Mucosa of gallbladder (tissue), 1 donor: Measurements from ENCODE around the gene YPEL4. TPM values are rescaled to one million over a fixed set of nuclear protein-coding genes. Genes with fewer than 3 reads are reported as not detected.

ENCODE experiments used
- DNase-seq: peaks from one replicate; pipeline ENCODE4 v3.0.0-alpha.2; 2020; ENCODE audit warnings: low spot score
- total RNA-seq: library from RNA; stranded (reverse); gene quantifications from one replicate; pipeline ENCODE4 v1.2.1, GENCODE V29; 2021
- donor health status: DM: no; HTN: no; CAD: no.

Gene YPEL4
- total RNA-seq, 1 donor from 2014 or later, result 1.9 TPM

- DNase-seq, result no peak
These were observed 16.2 kb downstream of the YPEL4 start for GRCh38 chr11:57633394-57634070.

GRCh38 chr11:57632116-57632515 is 17.6 kb downstream of the YPEL4 start:
- DNase-seq, result no peak

GRCh38 chr11:57630171-57630570 is 19.5 kb downstream of the YPEL4 start:
- DNase-seq, result no peak

- DNase-seq, result no peak
These were observed 22.8 kb downstream of the YPEL4 start for GRCh38 chr11:57626895-57627294.

GRCh38 chr11:57624864-57625263 is 24.8 kb downstream of the YPEL4 start:
- DNase-seq, result no peak

GRCh38 chr11:57622263-57622662 is 27.4 kb downstream of the YPEL4 start:
- no peak for DNase-seq

- no peak for DNase-seq
These were observed 29.2 kb downstream of the YPEL4 start for GRCh38 chr11:57620467-57620866.

- DNase-seq, result no peak
These were observed 30.4 kb downstream of the YPEL4 start for GRCh38 chr11:57619331-57619730.

GRCh38 chr11:57618438-57618837 is 31.3 kb downstream of the YPEL4 start:
- DNase-seq, result no peak

GRCh38 chr11:57616595-57616994 is 33.1 kb downstream of the YPEL4 start:
- no peak for DNase-seq

GRCh38 chr11:57615308-57615707 is 34.4 kb downstream of the YPEL4 start:
- no peak for DNase-seq

GRCh38 chr11:57614234-57614772 is 35.4 kb downstream of the YPEL4 start:
- DNase-seq, result no peak

- no peak for DNase-seq
These were observed 39.5 kb downstream of the YPEL4 start for GRCh38 chr11:57610170-57610569.

GRCh38 chr11:57605028-57605420 is 44.7 kb downstream of the YPEL4 start:
- no peak for DNase-seq

GRCh38 chr11:57604296-57605027 is 45.2 kb downstream of the YPEL4 start:
- DNase-seq, result no peak

- DNase-seq, result no peak
These were observed 48.4 kb downstream of the YPEL4 start for GRCh38 chr11:57601297-57601696.

- no peak for DNase-seq
These were observed 50.3 kb downstream of the YPEL4 start for GRCh38 chr11:57599381-57599780.

- DNase-seq, result peak; percentile 23
These were observed 50.9 kb downstream of the YPEL4 start for GRCh38 chr11:57598831-57599155.

GRCh38 chr11:57597916-57598830 is 51.5 kb downstream of the YPEL4 start:
- DNase-seq, result peak; percentile 65

GRCh38 chr11:57597461-57597915 is 52.2 kb downstream of the YPEL4 start, which contains the start of gene SERPING1:
TSS of gene SERPING1 (plus strand) at chr11:57597685. CDS start at chr11:57598271, 586 bp downstream.
- peak; percentile 67 for DNase-seq

GRCh38 chr11:57596266-57596885 is 53.3 kb downstream of the YPEL4 start:
- DNase-seq, result no peak
